Gastrocnemius medialis (tissue), 4 donors: ENCODE results near the gene PAH. TPM values are rescaled to one million over a fixed set of nuclear protein-coding genes. Genes with fewer than 3 reads are reported as not detected.

ENCODE experiments used
- ATAC-seq, 2 donors: fragments of 150-250 bp; one replicate each; pipeline ENCODE4 v1.9.1; 2016
- DNase-seq, 2 donors: peaks; one replicate each; pipeline ENCODE4 v3.0.0-alpha.2; 2019
- H3K27ac ChIP-seq, 4 donors: fragments of 200-600 bp; sonication (generic); 1 replicate in 1 of 4; 2 replicates in 3 of 4; pipeline ENCODE4 v1.5.1; 2016 to 2018; ENCODE audit warnings: mild to moderate bottlenecking in 2 of 4, moderate library complexity in 1 of 4
- H3K27me3 ChIP-seq, 3 donors: fragments of 200-600 bp; sonication (generic) in 2 of 3; 1 replicate in 1 of 3; 2 replicates in 2 of 3; pipeline versions ENCODE4 v1.5.1 to v1.6.0; 2016 to 2019; ENCODE audit warnings: mild to moderate bottlenecking in 1 of 3, moderate library complexity in 1 of 3
- H3K36me3 ChIP-seq, 2 donors: fragments of 200-600 bp; sonication (generic) in 1 of 2; one replicate each; pipeline ENCODE4 v1.5.1; 2017 to 2018
- H3K4me1 ChIP-seq, 2 donors: fragments of 200-600 bp; sonication (generic) in 1 of 2; one replicate each; pipeline ENCODE4 v1.5.1; 2016 to 2017; ENCODE audit warnings: mild to moderate bottlenecking in 2 of 2
- H3K4me3 ChIP-seq, 4 donors: fragments of 200-600 bp; sonication (generic) in 3 of 4; 1 replicate in 1 of 4; 2 replicates in 3 of 4; pipeline ENCODE4 v1.5.1; 2016 to 2019; ENCODE audit warnings: mild to moderate bottlenecking in 2 of 4
- H3K9me3 ChIP-seq, 3 donors: fragments of 200-600 bp; sonication (generic) in 2 of 3; 1 replicate in 1 of 3; 2 replicates in 2 of 3; pipeline ENCODE4 v1.5.1; 2016 to 2019
- CTCF ChIP-seq, 5 experiments: fragments of 450-650 bp in 3 of 5; fragments of 200-600 bp in 2 of 5; sonication (generic) in 2 of 5; IDR thresholded peaks in 4 of 5; conservative IDR thresholded peaks in 1 of 5; 1 replicate in 4 of 5; 2 replicates in 1 of 5; pipeline ENCODE4 v1.5.1; 2016 to 2019; ENCODE audit warnings: antibody characterized with exemption in 5 of 5, mild to moderate bottlenecking in 3 of 5, moderate library complexity in 3 of 5
- POLR2A ChIP-seq, 2 donors: fragments of 450-650 bp; IDR thresholded peaks; one replicate each; pipeline ENCODE4 v1.6.1; 2017; ENCODE audit warnings: antibody characterized with exemption in 2 of 2, mild to moderate bottlenecking in 2 of 2, moderate library complexity in 2 of 2
- in situ Hi-C, 4 donors: fragments of 200-750 bp; cut with MboI; loops; one replicate each; pipeline versions ENCODE4 v1.15.0 to v1.8.0; 2017; ENCODE audit warnings: low sequenced_read_pairs in 4 of 4
- intact Hi-C: fragments of 100-400 bp; cut with DNase I; formaldehyde crosslinking; loops from one replicate; pipeline ENCODE4 v1.15.1; 2023; ENCODE audit warnings: low total_unique reads
- total RNA-seq, 4 donors: library from RNA; depleted of rRNA; stranded (reverse); fragments of >200 nt; gene quantifications; one replicate each; pipeline versions ENCODE4 v1.1.0 to v1.2.3, GENCODE V29; 2016

PAH gene
- total RNA-seq, 4 donors from 2014 or later, result 1.2 to 3.6 TPM; not detected in 2

GRCh38 chr12:102963796-102964195, 46.8 kb upstream of the PAH start:
- no peaks in the 10 kb centered on the region for H3K9me3 ChIP-seq
- peaks cover 67 to 83% (median 68%) of the 10 kb centered on the region in 3 donors for H3K27me3 ChIP-seq
- in situ Hi-C loops (no loop called here), intact Hi-C loops (no loop called here)
- no peak overlapping the region for H3K27ac ChIP-seq
- TF ChIP-seq CTCF (IDR thresholded peaks at IDR 0.05 in 4 of 5, conservative IDR thresholded peaks at IDR 0.05 in 1 of 5) (no peak), POLR2A (IDR thresholded peaks at IDR 0.05) (no peak)
- no peak overlapping the region for H3K4me3 ChIP-seq
- no peaks in the 10 kb centered on the region for H3K36me3 ChIP-seq
- DNase-seq, result no peak
- peaks cover 0 to 2% of the 10 kb centered on the region in 2 donors for H3K4me1 ChIP-seq
- no peak for ATAC-seq

- ATAC-seq (no peak), DNase-seq (no peak)
- H3K9me3 ChIP-seq, result no peaks in the 10 kb centered on the region
- H3K27me3 ChIP-seq, result peaks cover 73 to 84% (median 73%) of the 10 kb centered on the region in 3 donors
- no peak overlapping the region for H3K27ac ChIP-seq
- intact Hi-C loops (no loop called here), in situ Hi-C loops (no loop called here)
- no peak for TF ChIP-seq POLR2A (IDR thresholded peaks at IDR 0.05)
- TF ChIP-seq CTCF (IDR thresholded peaks at IDR 0.05 in 4 of 5, conservative IDR thresholded peaks at IDR 0.05 in 1 of 5), result no peak
- H3K36me3 ChIP-seq, result no peaks in the 10 kb centered on the region
- no peak overlapping the region for H3K4me3 ChIP-seq
- H3K4me1 ChIP-seq, result peaks cover 0 to 6% of the 10 kb centered on the region in 2 donors
Observed at GRCh38 chr12:102962986-102963385, 45.9 kb upstream of the PAH start.

GRCh38 chr12:102962532-102962931, 45.5 kb upstream of the PAH start:
- H3K36me3 ChIP-seq, result no peaks in the 10 kb centered on the region
- in situ Hi-C loops, result no loop called here
- H3K9me3 ChIP-seq, result no peaks in the 10 kb centered on the region
- ATAC-seq (no peak), DNase-seq (no peak)
- intact Hi-C loops, result no loop called here
- peaks cover 0 to 11% of the 10 kb centered on the region in 2 donors for H3K4me1 ChIP-seq
- H3K27me3 ChIP-seq, result peaks cover 76 to 88% (median 77%) of the 10 kb centered on the region in 3 donors
- TF ChIP-seq CTCF (IDR thresholded peaks at IDR 0.05 in 4 of 5, conservative IDR thresholded peaks at IDR 0.05 in 1 of 5) (no peak), POLR2A (IDR thresholded peaks at IDR 0.05) (no peak)
- peak overlapping the region in 1 of 4 donors; percentile 28 for H3K4me3 ChIP-seq
- no peak overlapping the region for H3K27ac ChIP-seq

- TF ChIP-seq POLR2A (IDR thresholded peaks at IDR 0.05), result no peak
- no peak overlapping the region for H3K27ac ChIP-seq
- in situ Hi-C loops (no loop called here), intact Hi-C loops (no loop called here)
- no peaks in the 10 kb centered on the region for H3K36me3 ChIP-seq
- H3K27me3 ChIP-seq, result peaks cover 84 to 88% (median 87%) of the 10 kb centered on the region in 3 donors
- DNase-seq (no peak), ATAC-seq (no peak)
- H3K4me1 ChIP-seq, result peaks cover 0 to 12% of the 10 kb centered on the region in 2 donors
- H3K9me3 ChIP-seq, result no peaks in the 10 kb centered on the region
- H3K4me3 ChIP-seq, result no peak overlapping the region
Observed at GRCh38 chr12:102961466-102961855, 44.4 kb upstream of the PAH start.

GRCh38 chr12:102960766-102961465, 43.9 kb upstream of the PAH start:
- Histone ChIP-seq H3K4me1 (peaks cover 0 to 12% of the 10 kb centered on the region in 2 donors), H3K27ac (no peak overlapping the region), H3K36me3 (no peaks in the 10 kb centered on the region), H3K4me3 (no peak overlapping the region), H3K27me3 (peaks cover 87 to 90% (median 87%) of the 10 kb centered on the region in 3 donors), H3K9me3 (no peaks in the 10 kb centered on the region)
- intact Hi-C loops, result no loop called here
- in situ Hi-C loops, result no loop called here
- TF ChIP-seq CTCF (IDR thresholded peaks at IDR 0.05 in 4 of 5, conservative IDR thresholded peaks at IDR 0.05 in 1 of 5) (no peak), POLR2A (IDR thresholded peaks at IDR 0.05) (no peak)
- ATAC-seq, result no peak
- no peak for DNase-seq
